ENCODE results near the gene TTPAL. TPM values are rescaled to one million over a fixed set of nuclear protein-coding genes. Genes with fewer than 3 reads are reported as not detected.

Gene TTPAL
- total RNA-seq, 1 experiment from 2014 or later = 21.1 TPM

DNA sequence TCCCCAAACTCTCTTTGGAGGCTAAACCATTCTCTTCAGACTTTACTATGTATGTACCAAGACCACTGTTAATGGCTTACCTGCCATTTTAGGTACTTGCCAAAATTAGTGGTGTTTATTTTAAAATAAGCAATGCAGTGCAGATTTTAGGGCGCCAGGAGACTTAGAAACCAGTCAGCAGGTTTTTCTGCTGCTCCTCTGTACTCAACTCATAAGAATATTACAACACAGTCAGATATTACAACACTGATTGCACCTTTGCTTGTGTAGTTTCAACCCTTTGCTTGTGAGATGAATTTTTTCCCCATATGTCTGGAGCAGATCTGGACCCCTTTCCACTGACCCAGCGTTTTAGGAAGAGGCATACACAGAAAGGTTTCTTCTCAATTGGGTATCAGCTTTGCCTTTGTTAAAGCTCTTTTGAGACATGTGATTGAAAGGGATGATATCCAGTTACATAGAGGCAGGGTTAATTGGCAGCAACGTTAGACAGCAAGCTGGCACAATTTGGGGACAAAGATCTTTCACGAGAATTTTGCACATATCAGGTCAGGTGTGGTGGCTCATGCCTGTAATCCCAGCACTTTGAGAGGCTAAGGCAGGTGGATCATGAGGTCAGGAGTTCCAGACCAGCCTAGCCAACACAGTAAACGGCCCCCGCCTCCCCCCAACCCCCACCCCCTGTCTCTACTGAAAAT is 6.2 kb downstream of the TTPAL start:
- Histone ChIP-seq H3T11ph (ENCODE audit: low read length) (no peak overlapping the region), H3K27me3 (ENCODE audit: insufficient read depth, low read length) (no peaks in the 10 kb centered on the region; the same call in 1 of the 2 replicates), H3K79me1 (ENCODE audit: insufficient read depth, low read depth, low read length, poor library complexity, severe bottlenecking) (no peaks in the 10 kb centered on the region), H3K4me2 (ENCODE audit: insufficient read depth, insufficient read length, low read length) (no peak overlapping the region), H3K27ac (ENCODE audit: insufficient read length, low read depth, low read length) (no peak overlapping the region), H2AFZ (ENCODE audit: low read length) (no peak overlapping the region), H3K14ac (ENCODE audit: insufficient read depth, low read length) (no peak overlapping the region), H3K4ac (ENCODE audit: low read depth, low read length) (no peak overlapping the region), H4K20me1 (ENCODE audit: control insufficient read depth, insufficient read depth, insufficient read length) (no peaks in the 10 kb centered on the region), H2BK5ac (ENCODE audit: insufficient read length, low read length) (no peak overlapping the region), H2AK5ac (ENCODE audit: insufficient read length, low read length) (no peak overlapping the region), H3K23ac (ENCODE audit: insufficient read length, low read depth, low read length) (no peak overlapping the region), H2BK20ac (ENCODE audit: low read depth, low read length, poor library complexity, severe bottlenecking) (no peak overlapping the region), H3K79me2 (ENCODE audit: insufficient read depth, low read length) (no peaks in the 10 kb centered on the region), H2BK12ac (ENCODE audit: insufficient read length, low read depth, low read length) (no peak overlapping the region), H3K9ac (ENCODE audit: extremely low read depth, insufficient read length, low read length) (no peak overlapping the region), H4K8ac (replicated peaks; ENCODE audit: insufficient read length, low read depth, low read length) (no peak overlapping the region), H3K4me1 (ENCODE audit: insufficient read depth, low read length) (no peaks in the 10 kb centered on the region), H3K23me2 (ENCODE audit: insufficient read length, low read depth, low read length, poor library complexity, severe bottlenecking) (no peaks in the 10 kb centered on the region), H4K91ac (ENCODE audit: insufficient read length, low read depth, low read length) (no peak overlapping the region), H2BK15ac (ENCODE audit: low read depth, low read length) (no peak overlapping the region), H2BK120ac (ENCODE audit: low read depth, low read length, poor library complexity, severe bottlenecking) (no peak overlapping the region), H4K5ac (ENCODE audit: insufficient read length, low read depth, low read length) (no peak overlapping the region), H3K18ac (ENCODE audit: insufficient read length, low read depth, low read length) (no peak overlapping the region), H3K56ac (ENCODE audit: insufficient read length, low read depth, low read length) (no peak overlapping the region), H3K9me3 (ENCODE audit: control insufficient read depth, low read depth, low read length) (no peaks in the 10 kb centered on the region)
- TF ChIP-seq, protein P1, sequence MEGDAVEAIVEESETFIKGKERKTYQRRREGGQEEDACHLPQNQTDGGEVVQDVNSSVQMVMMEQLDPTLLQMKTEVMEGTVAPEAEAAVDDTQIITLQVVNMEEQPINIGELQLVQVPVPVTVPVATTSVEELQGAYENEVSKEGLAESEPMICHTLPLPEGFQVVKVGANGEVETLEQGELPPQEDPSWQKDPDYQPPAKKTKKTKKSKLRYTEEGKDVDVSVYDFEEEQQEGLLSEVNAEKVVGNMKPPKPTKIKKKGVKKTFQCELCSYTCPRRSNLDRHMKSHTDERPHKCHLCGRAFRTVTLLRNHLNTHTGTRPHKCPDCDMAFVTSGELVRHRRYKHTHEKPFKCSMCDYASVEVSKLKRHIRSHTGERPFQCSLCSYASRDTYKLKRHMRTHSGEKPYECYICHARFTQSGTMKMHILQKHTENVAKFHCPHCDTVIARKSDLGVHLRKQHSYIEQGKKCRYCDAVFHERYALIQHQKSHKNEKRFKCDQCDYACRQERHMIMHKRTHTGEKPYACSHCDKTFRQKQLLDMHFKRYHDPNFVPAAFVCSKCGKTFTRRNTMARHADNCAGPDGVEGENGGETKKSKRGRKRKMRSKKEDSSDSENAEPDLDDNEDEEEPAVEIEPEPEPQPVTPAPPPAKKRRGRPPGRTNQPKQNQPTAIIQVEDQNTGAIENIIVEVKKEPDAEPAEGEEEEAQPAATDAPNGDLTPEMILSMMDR (conservative IDR thresholded peaks at IDR 0.05) = no peak
- Mint-ChIP-seq H3K4me1 (peaks cover 1 to 4% of the 10 kb centered on the region in 2 experiments; a peak in 3 of 4 replicates), H3K27me3 (ENCODE audit: low read depth) (no peaks in the 10 kb centered on the region), H3K4me3 (no peak overlapping the region), H3K27ac (no peak overlapping the region), H3K9me3 (no peaks in the 10 kb centered on the region), H3K36me3 (ENCODE audit: insufficient read depth in 1 of 3, low read depth in 3 of 3) (peaks cover 10 to 44% (median 29%) of the 10 kb centered on the region in 3 experiments; a peak in 6 of 7 replicates)
- no peak for DNase-seq
- WGBS (ENCODE audit: extremely low coverage, insufficient read length, low lambda C conversion rate) = no CpG with 5 or more reads among the region's 6 CpGs

Data from H9 (cell line).